GM12878 (cell line): Measurements from ENCODE around the gene FERMT2. TPM values are rescaled to one million over a fixed set of nuclear protein-coding genes. Genes with fewer than 3 reads are reported as not detected.

Source experiments
- ATAC-seq: fragments of 200-7000 bp; cut with Tn5 transposase; 3 replicates; pipeline ENCODE4 v1.9.1; 2020; ENCODE audit warnings: mild to moderate bottlenecking, moderate library complexity
- BruUV-seq: library from RNA; stranded (reverse); fragments of 400-500 nt; replicated peaks from 2 replicates; lab custom pipeline; 2021; lab: Mats Ljungman, UMichigan
- CTCF ChIA-PET: fragments of 300-600 bp; sonication (Branson Sonifier 250); formaldehyde crosslinking; extraction: SDS; loops from one replicate; lab custom pipeline; 2021; ENCODE audit warnings: inconsistent platforms; lab: Yijun Ruan, JAX
- POLR2A ChIA-PET: fragments of 350-600 bp; formaldehyde crosslinking; extraction: SDS; loops from one replicate; lab custom pipeline; 2021; ENCODE audit warnings: inconsistent platforms; lab: Charles Lee
- RAD21 ChIA-PET: fragments of 300-600 bp; sonication (Branson Sonifier 250); formaldehyde crosslinking; loops from one replicate; lab custom pipeline; 2023; ENCODE audit warnings: antibody characterized with exemption; ENCODE audit not compliant: unreplicated experiment; lab: Charles Lee
- SMC1A ChIA-PET: fragments of 300-600 bp; sonication (Branson Sonifier 250); formaldehyde crosslinking; loops from one replicate; lab custom pipeline; 2023; ENCODE audit not compliant: unreplicated experiment, uncharacterized antibody; lab: Charles Lee
- DNase-seq: peaks from one replicate; pipeline ENCODE4 v3.0.0-alpha.2; 2011; ENCODE audit warnings: low read depth, low spot score
- FAIRE-seq: peaks from 3 replicates; lab custom pipeline; 2011; peaks lifted over from hg19 to GRCh38; lab: Jason Lieb, UNC
- H2AFZ ChIP-seq: 2 replicates; pipeline ENCODE4 v1.6.0; 2011; ENCODE audit warnings: low read depth, low read length, control low read depth; ENCODE audit not compliant: control insufficient read depth
- H3K27ac ChIP-seq: 2 replicates; pipeline ENCODE4 v1.5.1; 2011; ENCODE audit warnings: control low read depth; ENCODE audit not compliant: control insufficient read depth, insufficient read depth
- H3K27me3 ChIP-seq, 2 experiments: replicated peaks in 1 of 2; 2 replicates each; pipeline versions ENCODE4 v1.6.0 to v1.6.1; 2011; ENCODE audit warnings: low read length in 1 of 2; ENCODE audit not compliant: control insufficient read depth in 2 of 2, insufficient read depth in 2 of 2
- H3K36me3 ChIP-seq, 2 experiments: 2 replicates each; pipeline ENCODE4 v1.5.1; 2011; ENCODE audit warnings: low read length in 1 of 2; ENCODE audit not compliant: control insufficient read depth in 2 of 2, insufficient read depth in 2 of 2
- H3K4me1 ChIP-seq: 2 replicates; pipeline ENCODE4 v1.6.1; 2011; ENCODE audit warnings: mild to moderate bottlenecking, low read length, moderate library complexity, mixed read lengths; ENCODE audit not compliant: control insufficient read depth, insufficient read depth
- H3K4me2 ChIP-seq: 2 replicates; pipeline ENCODE4 v1.6.0; 2011; ENCODE audit warnings: control low read depth; ENCODE audit not compliant: control insufficient read depth, insufficient read depth
- H3K4me3 ChIP-seq: fragments of 200-600 bp; sonication (generic); 2 replicates; pipeline ENCODE4 v1.5.1; 2016
- H3K79me2 ChIP-seq: 2 replicates; pipeline ENCODE4 v1.6.0; 2011; ENCODE audit warnings: low read length; ENCODE audit not compliant: control insufficient read depth, insufficient read depth
- H3K9ac ChIP-seq: 2 replicates; pipeline ENCODE4 v1.8.0; 2011; ENCODE audit warnings: low read length, control low read depth, mixed read lengths; ENCODE audit not compliant: control insufficient read depth, insufficient read depth
- H3K9me3 ChIP-seq: replicated peaks from 3 replicates; pipeline ENCODE4 v1.5.1; 2011; ENCODE audit warnings: mild to moderate bottlenecking, low read length; ENCODE audit not compliant: control insufficient read depth, insufficient read depth
- H4K20me1 ChIP-seq: 2 replicates; pipeline ENCODE4 v1.6.0; 2011; ENCODE audit not compliant: control insufficient read depth, insufficient read depth
- ASH2L ChIP-seq: fragments of 300-600, 200-600 bp; sonication (generic); IDR thresholded peaks from 2 replicates; pipeline ENCODE4 v1.6.1; 2017; ENCODE audit warnings: low read depth, mild to moderate bottlenecking, borderline replicate concordance
- ELK1 ChIP-seq: IDR thresholded peaks from 2 replicates; pipeline ENCODE4 v1.6.1; 2012; ENCODE audit warnings: low read depth, low read length, improper control_type of control experiment
- ETV6 ChIP-seq, 2 experiments: fragments of 450-650 bp in 1 of 2; IDR thresholded peaks in 1 of 2; conservative IDR thresholded peaks in 1 of 2; 2 replicates each; pipeline ENCODE4 v1.6.1; 2014; ENCODE audit warnings: antibody characterized with exemption in 1 of 2, borderline replicate concordance in 1 of 2, low read depth in 1 of 2, mild to moderate bottlenecking in 1 of 2, moderate library complexity in 1 of 2
- KDM1A ChIP-seq: fragments of 200-600 bp; sonication (generic); IDR thresholded peaks from 2 replicates; pipeline ENCODE4 v1.6.1; 2016; ENCODE audit warnings: borderline replicate concordance
- SKIL ChIP-seq: fragments of 450-650 bp; IDR thresholded peaks from 2 replicates; pipeline ENCODE4 v1.6.1; 2017; ENCODE audit warnings: mild to moderate bottlenecking, low read depth, inconsistent platforms; ENCODE audit not compliant: poor library complexity, severe bottlenecking
- TCF7 ChIP-seq: IDR thresholded peaks from 2 replicates; pipeline ENCODE4 v1.6.1; 2014; ENCODE audit warnings: antibody characterized with exemption, borderline replicate concordance
- ZBTB4 ChIP-seq: fragments of 450-650 bp; formaldehyde crosslinking; IDR thresholded peaks from 2 replicates; pipeline ENCODE4 v1.4.0; 2022; ENCODE audit warnings: mild to moderate bottlenecking, moderate library complexity
- WGBS: methylation state at CpG from one replicate; pipeline ENCODE4 v1.1.6; 2016; ENCODE audit warnings: low lambda C conversion rate; ENCODE audit not compliant: insufficient replicate concordance, insufficient coverage; ENCODE audit errors: missing lambda C conversion rate; 5-methylcytosine and 5-hydroxymethylcytosine counted together
- in situ Hi-C: fragments of 300-500 bp; cut with MboI; formaldehyde crosslinking; loops from 9 replicates; pipeline ENCODE4 v1.14.3; 2018; ENCODE audit warnings: mixed read lengths
- intact Hi-C: fragments of 100-400 bp; cut with micrococcal nuclease; formaldehyde crosslinking; loops from one replicate; pipeline ENCODE4 v1.14.2; 2022; ENCODE audit not compliant: unreplicated experiment
- polyA plus RNA-seq, 11 experiments: library from polyadenylated mRNA; depleted of rRNA in 4 of 11; unstranded in 6 of 11; stranded (reverse) in 5 of 11; fragments of >200 nt; fragmentation: Nextera tagmentation in 4 of 11; fragmentation: Illumina TruSeq in 1 of 11; extraction: Ambion mirVana in 4 of 11; extraction: Trizol in 1 of 11; gene quantifications; 1 replicate in 1 of 11; 2 replicates in 10 of 11; pipeline versions ENCODE4 v1.2.1 to v1.2.3, GENCODE V29; 2011 to 2016; ENCODE audit warnings: inconsistent platforms in 2 of 11, missing spikeins in 2 of 11, low read depth in 1 of 11
- total RNA-seq, 4 experiments: library from RNA; depleted of rRNA in 3 of 4; stranded (reverse); fragments of >200 nt in 3 of 4; fragmentation: Illumina TruSeq in 1 of 4; extraction: Trizol in 1 of 4; gene quantifications; 2 replicates each; pipeline versions ENCODE4 v1.2.1 to v1.2.3, GENCODE V29; 2013 to 2021

The FERMT2 gene
- total and polyA plus RNA-seq, 10 of the 15 experiments (the other 5 are each of a cell fraction or from before 2014, with no cell fraction given) = 4.9 to 35.5 (median 19.5) TPM

GRCh38 chr14:52960627-52961026 lies 9.8 kb upstream of the FERMT2 start:
- RAD21 ChIA-PET = interaction anchor here (0.6 to 4.7 kb wide), 18 partner anchors 9 to 346 kb away, joined by 3 to 68 read pairs (median 4); partner anchors contain the start of gene FERMT2
- Histone ChIP-seq H3K36me3 (no peaks in the 10 kb centered on the region), H2AFZ (no peak overlapping the region), H4K20me1 (no peaks in the 10 kb centered on the region), H3K79me2 (no peaks in the 10 kb centered on the region), H3K9me3 (no peaks in the 10 kb centered on the region), H3K4me2 (no peak overlapping the region), H3K4me1 (no peaks in the 10 kb centered on the region), H3K27me3 (no peaks in the 10 kb centered on the region), H3K9ac (no peak overlapping the region), H3K4me3 (no peak overlapping the region), H3K27ac (no peak overlapping the region)
- peak; percentile 68 for ATAC-seq
- BruUV-seq = no TSS peak
- CTCF ChIA-PET = interaction anchor here (0.5 to 8.2 kb wide), 32 partner anchors 8 to 661 kb away, joined by 3 to 115 read pairs (median 4); no protein-coding TSS in a partner anchor
- TF ChIP-seq KDM1A = no peak
- peak; percentile 3; the same call in 1 of the 2 replicates for TF ChIP-seq TCF7
- no peak for TF ChIP-seq ELK1
- TF ChIP-seq SKIL = no peak
- peak in 1 of 2 experiments; percentile 70; a peak in 2 of 4 replicates for TF ChIP-seq ETV6 (conservative IDR thresholded peaks at IDR 0.05 in 1 of 2, IDR thresholded peaks at IDR 0.05 in 1 of 2; ENCODE audit: borderline replicate concordance in 1 of 2, low read depth in 1 of 2)
- no peak for TF ChIP-seq ZBTB4 (CRISPR knock-in tag)
- no peak for TF ChIP-seq ASH2L
- FAIRE-seq = no peak
- POLR2A ChIA-PET = interaction anchor here (0.7 to 1.2 kb wide), 2 partner anchors 34 to 302 kb away, joined by 3 read pairs; no protein-coding TSS in a partner anchor
- no peak for DNase-seq
- in situ Hi-C loops = loop anchor here (5.0 kb wide), 1 partner anchor 138 kb away; no protein-coding TSS in a partner anchor
- intact Hi-C loops = loop anchor here (1.0 to 2.0 kb wide), 2 partner anchors 137 to 346 kb away; no protein-coding TSS in a partner anchor
- SMC1A ChIA-PET = interaction anchor here (0.6 to 6.2 kb wide), 30 partner anchors 8 to 365 kb away, joined by 3 to 58 read pairs (median 4); no protein-coding TSS in a partner anchor
- 17% methylated on average over 3 of the region's 3 CpGs for WGBS
